Thoracic aorta (tissue), 2 donors: ENCODE results near the gene LRMDA. TPM values are rescaled to one million over a fixed set of nuclear protein-coding genes. Genes with fewer than 3 reads are reported as not detected.
A peak's percentile ranks its signal among the peaks of the same experiment; 100 is the strongest.

Experiments
- ATAC-seq: fragments of 150-250 bp; one replicate; pipeline ENCODE4 v1.8.0; 2017; ENCODE audit warnings: low read depth; ENCODE audit not compliant: insufficient number of reproducible peaks, low FRiP score
- DNase-seq: peaks from one replicate; pipeline ENCODE4 v3.0.0-alpha.2; 2020; ENCODE audit warnings: low spot score
- H3K27ac ChIP-seq, 2 donors: fragments of 200-600 bp; sonication (generic); 1 replicate in 1 of 2; 2 replicates in 1 of 2; pipeline ENCODE4 v1.5.1; 2016; ENCODE audit warnings: mild to moderate bottlenecking in 2 of 2, moderate library complexity in 2 of 2
- H3K27me3 ChIP-seq: fragments of 200-600 bp; sonication (generic); replicated peaks from 2 replicates; pipeline ENCODE4 v1.6.0; 2016; ENCODE audit warnings: mild to moderate bottlenecking; ENCODE audit not compliant: insufficient read depth
- H3K36me3 ChIP-seq: fragments of 200-600 bp; sonication (generic); one replicate; pipeline ENCODE4 v1.5.1; 2016
- H3K4me1 ChIP-seq, 2 donors: fragments of 200-600 bp; sonication (generic); 1 replicate in 1 of 2; 2 replicates in 1 of 2; pipeline versions ENCODE4 v1.5.1 to v1.6.0; 2016; ENCODE audit warnings: low read depth in 2 of 2, mild to moderate bottlenecking in 1 of 2; ENCODE audit not compliant: control insufficient read depth in 1 of 2
- H3K4me3 ChIP-seq: fragments of 200-600 bp; sonication (generic); 2 replicates; pipeline ENCODE4 v1.5.1; 2016; ENCODE audit warnings: mild to moderate bottlenecking
- H3K9me3 ChIP-seq: fragments of 200-600 bp; sonication (generic); 2 replicates; pipeline ENCODE4 v1.5.1; 2016
- total RNA-seq, 2 donors: library from RNA; depleted of rRNA; stranded (reverse); fragments of >200 nt; gene quantifications; one replicate each; pipeline versions ENCODE4 v1.1.0 to v1.2.3, GENCODE V29; 2016
- TF ChIP-seq, protein P1 (sequence below): fragments of 200-600 bp; sonication (generic); IDR thresholded peaks from one replicate; pipeline ENCODE4 v1.5.1; 2019; ENCODE audit warnings: antibody characterized with exemption

Gene LRMDA
- total RNA-seq, 2 donors from 2014 or later, result 8.3 to 36.6 TPM

- Histone ChIP-seq H3K4me3 (no peak overlapping the region), H3K36me3 (no peaks in the 10 kb centered on the region), H3K27ac (peak overlapping the region; percentile 86 to 97), H3K9me3 (no peaks in the 10 kb centered on the region), H3K4me1 (peaks cover 38 to 73% of the 10 kb centered on the region in 2 donors), H3K27me3 (no peaks in the 10 kb centered on the region)
- TF ChIP-seq, protein P1, sequence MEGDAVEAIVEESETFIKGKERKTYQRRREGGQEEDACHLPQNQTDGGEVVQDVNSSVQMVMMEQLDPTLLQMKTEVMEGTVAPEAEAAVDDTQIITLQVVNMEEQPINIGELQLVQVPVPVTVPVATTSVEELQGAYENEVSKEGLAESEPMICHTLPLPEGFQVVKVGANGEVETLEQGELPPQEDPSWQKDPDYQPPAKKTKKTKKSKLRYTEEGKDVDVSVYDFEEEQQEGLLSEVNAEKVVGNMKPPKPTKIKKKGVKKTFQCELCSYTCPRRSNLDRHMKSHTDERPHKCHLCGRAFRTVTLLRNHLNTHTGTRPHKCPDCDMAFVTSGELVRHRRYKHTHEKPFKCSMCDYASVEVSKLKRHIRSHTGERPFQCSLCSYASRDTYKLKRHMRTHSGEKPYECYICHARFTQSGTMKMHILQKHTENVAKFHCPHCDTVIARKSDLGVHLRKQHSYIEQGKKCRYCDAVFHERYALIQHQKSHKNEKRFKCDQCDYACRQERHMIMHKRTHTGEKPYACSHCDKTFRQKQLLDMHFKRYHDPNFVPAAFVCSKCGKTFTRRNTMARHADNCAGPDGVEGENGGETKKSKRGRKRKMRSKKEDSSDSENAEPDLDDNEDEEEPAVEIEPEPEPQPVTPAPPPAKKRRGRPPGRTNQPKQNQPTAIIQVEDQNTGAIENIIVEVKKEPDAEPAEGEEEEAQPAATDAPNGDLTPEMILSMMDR, result no peak
- ATAC-seq (no peak), DNase-seq (no peak)
Observed at GRCh38 chr10:76396134-76396533, 964.7 kb downstream of the LRMDA start.

GRCh38 chr10:76397181-76398042, 966.0 kb downstream of the LRMDA start:
- peak; percentile 93 for ATAC-seq
- TF ChIP-seq, protein P1, result peak; percentile 53
- Histone ChIP-seq H3K36me3 (no peaks in the 10 kb centered on the region), H3K9me3 (no peaks in the 10 kb centered on the region), H3K27me3 (no peaks in the 10 kb centered on the region), H3K27ac (peak overlapping the region; percentile 86 to 97), H3K4me1 (peaks cover 38 to 84% of the 10 kb centered on the region in 2 donors), H3K4me3 (peak overlapping the region; percentile 46)
- peak; percentile 60 for DNase-seq

GRCh38 chr10:76398043-76398710, 966.8 kb downstream of the LRMDA start:
- Histone ChIP-seq H3K4me1 (peaks cover 38 to 92% of the 10 kb centered on the region in 2 donors), H3K4me3 (peak overlapping the region; percentile 46), H3K27me3 (no peaks in the 10 kb centered on the region), H3K36me3 (no peaks in the 10 kb centered on the region), H3K27ac (peak overlapping the region; percentile 86 to 97), H3K9me3 (no peaks in the 10 kb centered on the region)
- no peak for ATAC-seq
- TF ChIP-seq, protein P1, result no peak
- DNase-seq, result no peak

- peak overlapping the region; percentile 86 to 97 for H3K27ac ChIP-seq
- H3K4me1 ChIP-seq, result peaks cover 40 to 92% of the 10 kb centered on the region in 2 donors
- H3K4me3 ChIP-seq, result no peak overlapping the region
- TF ChIP-seq, protein P1, result no peak
- no peaks in the 10 kb centered on the region for H3K9me3 ChIP-seq
- H3K27me3 ChIP-seq, result no peaks in the 10 kb centered on the region
- ATAC-seq (no peak), DNase-seq (no peak)
- no peaks in the 10 kb centered on the region for H3K36me3 ChIP-seq
Observed at GRCh38 chr10:76399226-76399625, 967.8 kb downstream of the LRMDA start.

- DNase-seq, result no peak
- Histone ChIP-seq H3K27ac (peak overlapping the region; percentile 86 to 97), H3K4me1 (peaks cover 34 to 79% of the 10 kb centered on the region in 2 donors), H3K27me3 (no peaks in the 10 kb centered on the region), H3K36me3 (no peaks in the 10 kb centered on the region), H3K4me3 (no peak overlapping the region), H3K9me3 (no peaks in the 10 kb centered on the region)
- TF ChIP-seq, protein P1, result no peak
- ATAC-seq, result no peak
Observed at GRCh38 chr10:76401006-76401405, 969.6 kb downstream of the LRMDA start.
